ENCODE data around the gene PSME3IP1. TPM values are rescaled to one million over a fixed set of nuclear protein-coding genes. Genes with fewer than 3 reads are reported as not detected.

Gene PSME3IP1
- total RNA-seq, 1 experiment from 2014 or later, result 119 TPM

Other genes starting within 250 kb of the PSME3IP1 start
- 3.5 and 4.8 TPM in 2 replicates for gene CETP, start 224.1 kb downstream of the PSME3IP1 start, total RNA-seq (2014; rRNA removed; shearing (Covaris generic))
- gene NLRC5, start 196.5 kb downstream of the PSME3IP1 start, total RNA-seq (2014; rRNA removed; shearing (Covaris generic)), result 15.0 and 16.1 TPM in 2 replicates
- gene CPNE2, start 93.5 kb downstream of the PSME3IP1 start, total RNA-seq (2014; rRNA removed; shearing (Covaris generic)), result 61.8 and 93.1 TPM in 2 replicates
- gene RSPRY1, start 290 bp upstream of the PSME3IP1 start, total RNA-seq (2014; rRNA removed; shearing (Covaris generic)), result 41.5 and 42.0 TPM in 2 replicates
- 120 and 134 TPM in 2 replicates for gene ARL2BP, start 59.2 kb upstream of the PSME3IP1 start, total RNA-seq (2014; rRNA removed; shearing (Covaris generic))
- 0.24 and 2.1 TPM in 2 replicates for gene PLLP, start 98.6 kb upstream of the PSME3IP1 start, total RNA-seq (2014; rRNA removed; shearing (Covaris generic))
- not detected in 2 replicates for gene CCL22, start 172.7 kb upstream of the PSME3IP1 start, total RNA-seq (2014; rRNA removed; shearing (Covaris generic))
- gene CX3CL1, start 186.5 kb upstream of the PSME3IP1 start, total RNA-seq (2014; rRNA removed; shearing (Covaris generic)), result 0.36 and 1.3 TPM in 2 replicates
- not detected in 2 replicates for gene CCL17, start 218.7 kb upstream of the PSME3IP1 start, total RNA-seq (2014; rRNA removed; shearing (Covaris generic))

All from RPMI7951 (cell line).